NCI-H345 (cell line): ENCODE results near the gene TMEM108.
A peak's percentile ranks its signal among the peaks of the same experiment; 100 is the strongest.

ENCODE experiments used
- DNase-seq: peaks from one replicate; lab custom pipeline; 2025; lab: John Stamatoyannopoulos, UW

Gene TMEM108

DNA sequence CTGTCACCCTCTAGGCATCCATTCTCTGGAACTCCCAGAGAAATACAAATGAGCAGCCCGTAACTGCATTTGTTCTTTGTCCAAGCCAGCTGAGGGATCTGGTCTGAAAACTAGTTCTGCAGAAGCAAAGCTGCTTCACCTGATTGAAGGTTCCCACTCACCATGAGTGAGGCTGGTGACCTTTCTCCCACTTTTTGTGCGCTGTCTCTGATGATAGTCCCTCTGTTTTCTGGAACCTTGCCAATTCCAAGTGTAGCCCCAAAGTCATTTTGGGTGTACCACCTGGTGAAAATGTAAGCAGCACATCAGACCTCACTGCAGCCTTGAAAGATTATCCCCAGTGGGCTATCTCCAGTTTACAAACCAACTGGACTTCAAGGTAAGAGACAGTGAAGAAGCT lies 322.3 kb downstream of the TMEM108 start:
- DNase-seq, result no peak

- DNase-seq, result no peak
Observed at GRCh38 chr3:133361011-133361410, 322.8 kb downstream of the TMEM108 start.

- no peak for DNase-seq
Observed at GRCh38 chr3:133361435-133361834, 323.2 kb downstream of the TMEM108 start.

GRCh38 chr3:133362539-133362938 lies 324.3 kb downstream of the TMEM108 start:
- DNase-seq, result no peak

- DNase-seq, result no peak
Observed at GRCh38 chr3:133364704-133365103, 326.5 kb downstream of the TMEM108 start.

GRCh38 chr3:133366921-133367320 lies 328.7 kb downstream of the TMEM108 start:
- DNase-seq, result no peak

DNA sequence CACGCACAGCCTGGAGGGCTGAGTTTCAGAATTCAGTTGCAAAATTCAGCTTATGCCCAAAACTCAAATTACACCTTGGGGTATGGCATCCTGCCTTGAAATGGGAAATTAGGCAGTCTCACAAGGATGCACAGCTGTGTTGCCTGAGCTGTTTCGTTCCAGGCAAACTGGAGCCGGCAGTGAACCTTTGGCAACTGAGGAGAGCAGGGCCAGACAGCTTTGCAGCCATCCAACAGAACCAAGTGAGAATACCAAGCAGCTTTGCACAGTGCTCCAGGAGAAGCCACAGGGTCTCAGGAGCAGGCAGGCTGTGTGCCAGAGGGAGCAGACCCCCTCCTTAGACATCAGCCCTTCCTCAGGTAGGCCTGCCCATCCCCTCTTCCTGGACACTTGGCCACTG lies 329.2 kb downstream of the TMEM108 start:
- DNase-seq, result no peak

DNA sequence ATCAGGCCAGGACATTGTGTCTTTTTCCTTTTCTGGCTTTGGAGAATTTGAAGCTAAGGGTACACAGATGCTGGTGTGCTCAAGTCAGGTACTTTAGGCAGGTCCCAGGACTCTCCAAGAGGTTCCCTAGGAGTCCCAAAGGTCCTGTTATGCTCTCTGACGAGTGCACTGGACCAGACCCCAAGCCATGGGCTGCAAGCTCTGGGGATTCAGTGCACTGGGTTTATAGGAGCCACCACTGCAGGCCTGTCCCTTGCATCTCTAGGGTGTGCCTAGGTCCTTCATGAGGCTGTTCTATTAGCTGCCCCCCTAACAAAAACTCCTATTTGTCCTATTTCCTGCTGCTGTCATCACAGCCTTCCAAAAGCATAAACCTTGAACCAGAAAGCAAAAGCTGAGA lies 329.8 kb downstream of the TMEM108 start:
- DNase-seq, result no peak

GRCh38 chr3:133368371-133369067 lies 330.3 kb downstream of the TMEM108 start:
- DNase-seq, result no peak

- no peak for DNase-seq
Observed at GRCh38 chr3:133369068-133369440, 330.9 kb downstream of the TMEM108 start.

GRCh38 chr3:133371181-133371580 lies 333.0 kb downstream of the TMEM108 start:
- DNase-seq, result no peak

DNA sequence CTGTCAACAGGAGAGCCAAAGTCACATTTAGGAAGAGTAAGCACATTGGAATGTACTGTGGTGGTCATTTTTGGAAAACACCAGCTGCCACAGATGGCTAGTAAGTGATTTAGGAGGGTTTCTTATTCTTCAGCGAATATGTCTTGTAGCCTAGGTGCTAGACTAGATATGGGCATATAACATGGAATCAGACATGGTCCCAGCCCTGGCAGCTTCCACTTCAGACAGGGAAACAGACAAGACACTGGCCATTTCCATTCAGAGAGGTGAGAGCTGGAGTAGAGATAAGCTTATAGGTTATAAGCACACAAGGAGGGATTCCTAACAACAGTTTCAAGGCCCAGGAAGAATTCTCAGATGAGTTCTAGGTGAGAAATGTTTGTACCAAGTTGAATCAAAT lies 333.5 kb downstream of the TMEM108 start:
- no peak for DNase-seq

DNA sequence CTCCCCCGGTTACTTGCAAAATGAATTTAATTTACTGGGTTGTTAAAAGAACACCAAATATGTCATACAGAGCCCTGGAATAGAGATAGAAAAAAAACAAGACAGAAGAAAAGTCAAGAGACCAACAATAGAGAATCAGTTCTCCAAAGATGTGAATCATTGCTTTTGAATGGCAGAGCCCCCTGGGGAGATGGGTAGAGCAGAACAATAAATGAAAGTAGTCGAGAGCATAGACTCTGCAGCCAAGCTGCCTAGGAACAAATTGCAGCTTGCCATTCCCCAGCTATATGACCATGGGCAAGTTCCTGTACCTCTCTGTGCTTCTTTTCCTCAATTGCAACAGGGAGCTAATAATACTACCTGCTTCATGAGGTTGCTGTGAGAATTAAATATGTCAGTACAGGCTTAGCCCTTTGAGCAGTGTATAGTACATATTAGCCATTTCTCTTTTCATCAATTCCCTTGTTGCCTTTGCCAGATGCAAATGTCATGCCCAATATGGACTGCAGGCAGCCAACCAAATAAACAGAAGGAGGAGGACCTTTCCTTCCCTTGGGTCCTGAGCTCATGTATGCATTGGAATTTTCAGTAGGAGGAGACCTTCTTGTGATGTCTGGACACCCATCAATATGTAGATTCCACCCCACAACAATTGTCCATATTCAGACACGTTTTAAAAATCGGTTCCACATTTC lies 336.7 kb downstream of the TMEM108 start:
- DNase-seq, result peak; percentile 79

- no peak for DNase-seq
Observed at GRCh38 chr3:133375403-133375745, 337.2 kb downstream of the TMEM108 start.

- no peak for DNase-seq
Observed at GRCh38 chr3:133376810-133377209, 338.6 kb downstream of the TMEM108 start.

DNA sequence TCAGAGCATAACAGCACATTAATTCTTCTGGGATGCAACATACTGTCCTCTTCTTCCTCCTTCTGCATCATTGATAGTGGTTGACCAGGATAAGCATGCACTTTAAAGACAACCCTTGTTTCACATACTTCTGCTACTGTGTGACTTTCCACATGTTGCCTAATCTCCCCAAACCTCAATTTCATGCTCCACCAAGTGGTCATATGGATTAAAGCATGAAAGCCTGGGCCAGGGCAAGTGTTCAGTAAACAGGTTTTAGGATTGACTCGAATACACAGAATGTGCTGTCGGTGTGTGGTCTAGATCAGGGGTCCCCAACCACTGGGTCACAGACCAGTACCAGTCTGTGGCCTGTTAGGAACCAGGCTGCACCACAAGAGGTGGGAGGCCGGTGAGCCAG lies 339.2 kb downstream of the TMEM108 start:
- no peak for DNase-seq

DNA sequence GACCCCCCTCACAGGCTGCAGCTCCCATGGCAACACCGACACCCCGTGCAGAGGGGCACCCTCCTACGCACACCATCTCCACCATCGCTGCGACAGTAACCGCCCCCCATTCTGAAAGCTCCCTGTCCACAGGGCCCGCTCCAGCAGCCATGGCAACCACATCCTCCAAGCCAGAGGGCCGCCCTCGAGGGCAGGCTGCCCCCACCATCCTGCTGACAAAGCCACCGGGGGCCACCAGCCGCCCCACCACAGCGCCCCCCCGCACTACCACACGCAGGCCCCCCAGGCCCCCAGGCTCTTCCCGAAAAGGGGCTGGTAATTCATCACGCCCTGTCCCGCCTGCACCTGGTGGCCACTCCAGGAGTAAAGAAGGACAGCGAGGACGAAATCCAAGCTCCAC lies 341.7 kb downstream of the TMEM108 start:
- no peak for DNase-seq

- no peak for DNase-seq
Observed at GRCh38 chr3:133380481-133381225, 342.5 kb downstream of the TMEM108 start.

- DNase-seq, result no peak
Observed at GRCh38 chr3:133381346-133382109, 343.3 kb downstream of the TMEM108 start.

GRCh38 chr3:133383175-133383574 lies 345.0 kb downstream of the TMEM108 start:
- no peak for DNase-seq

DNA sequence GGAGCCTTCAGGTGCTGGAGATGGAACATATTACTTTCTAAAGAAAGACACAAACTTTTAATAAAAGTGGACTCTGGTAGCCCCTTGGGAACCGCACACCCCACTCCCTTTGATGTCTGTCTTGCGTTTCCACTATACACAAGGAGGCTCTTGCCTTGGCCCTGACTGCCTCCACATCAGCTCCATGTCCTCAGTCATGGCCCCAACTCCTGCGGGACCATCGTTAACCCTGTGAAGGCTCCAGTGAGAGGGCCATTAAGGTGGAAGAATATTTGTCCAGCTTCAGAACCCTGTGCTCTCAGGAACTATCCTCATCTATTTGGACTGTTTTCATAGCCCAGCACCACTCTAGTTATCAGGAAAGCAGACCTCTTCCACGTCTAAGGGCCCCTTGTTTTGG lies 345.6 kb downstream of the TMEM108 start:
- no peak for DNase-seq

GRCh38 chr3:133384331-133385027 lies 346.3 kb downstream of the TMEM108 start:
- DNase-seq, result peak; percentile 60
